ENCODE data around the gene SH3BP5.

GRCh38 chr3:15289661-15290060 lies 42.7 kb downstream of the SH3BP5 start:
- TF ChIP-seq POLR2A (IDR thresholded peaks at IDR 0.05; ENCODE audit: low read depth, low read length): no peak
- no peak for TF ChIP-seq POLR2AphosphoS5 (IDR thresholded peaks at IDR 0.05; ENCODE audit: low read depth, low read length)
- no peak for TF ChIP-seq TAF1 (IDR thresholded peaks at IDR 0.05; ENCODE audit: low read depth, low read length)
- TF ChIP-seq POU2F2 (IDR thresholded peaks at IDR 0.05; ENCODE audit: low read depth, low read length): no peak
